ENCODE measurements around the gene MGST1.
"Not testable (repeated sequence)": the region's sequence is repeated elsewhere in the genome, so short reads cannot be mapped to it uniquely, and the experiment has no call there.

MGST1 gene

GRCh38 chr12:16361142-16361783, 13.8 kb downstream of the MGST1 start:
- no peak for DNase-seq (ENCODE audit: low read depth)
- no peak for TF ChIP-seq CTCF (IDR thresholded peaks at IDR 0.05; ENCODE audit: low read length, missing control alignments)
- no peak overlapping the region for H3K4me3 ChIP-seq (replicated peaks; ENCODE audit: low read depth, low read length)

DNA sequence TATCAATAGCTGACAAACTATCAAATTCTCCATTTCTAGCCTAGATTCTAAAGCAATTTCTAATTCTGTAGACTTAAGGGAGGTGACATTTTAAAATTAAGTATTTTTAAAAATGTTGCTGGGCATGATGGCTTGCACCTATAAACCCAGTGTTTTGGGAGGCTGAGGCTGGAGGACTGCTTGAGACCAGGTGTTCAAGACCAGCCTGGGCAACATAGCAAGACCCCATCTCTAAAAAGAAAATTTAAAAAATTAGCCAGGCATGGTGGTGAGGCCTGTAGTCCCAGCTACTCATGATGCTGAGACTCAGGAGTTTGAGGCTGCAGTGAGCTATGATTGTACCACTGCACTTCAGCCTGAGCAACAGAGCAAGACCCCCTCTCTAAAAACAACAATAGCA, 15.1 kb downstream of the MGST1 start:
- H3K4me3 ChIP-seq (replicated peaks; ENCODE audit: low read depth, low read length) = no peak overlapping the region
- no peak for DNase-seq (ENCODE audit: low read depth)
- no peak for TF ChIP-seq CTCF (IDR thresholded peaks at IDR 0.05; ENCODE audit: low read length, missing control alignments)

- no peak for TF ChIP-seq CTCF (IDR thresholded peaks at IDR 0.05; ENCODE audit: low read length, missing control alignments)
- no peak overlapping the region for H3K4me3 ChIP-seq (replicated peaks; ENCODE audit: low read depth, low read length)
- no peak for DNase-seq (ENCODE audit: low read depth)
Observed at GRCh38 chr12:16369156-16369555, 21.7 kb downstream of the MGST1 start.

DNA sequence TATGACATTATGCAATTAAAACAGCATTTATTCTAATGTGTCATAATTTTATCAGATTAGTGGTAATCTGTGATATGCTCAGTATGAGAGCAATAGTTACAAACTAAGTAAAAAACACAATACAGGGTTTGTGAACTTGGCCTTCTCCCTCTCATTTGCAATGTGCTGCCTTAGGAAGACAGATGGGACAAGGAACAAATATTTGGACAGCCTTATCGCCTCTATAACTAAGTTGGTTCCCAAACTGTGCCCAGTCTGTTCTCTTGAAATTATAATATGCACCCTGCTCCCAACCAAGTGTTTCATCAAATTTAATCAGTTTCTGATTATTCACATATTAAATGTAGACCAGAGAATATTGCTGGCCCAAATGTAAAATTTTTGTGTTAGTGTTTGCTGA, 22.7 kb downstream of the MGST1 start:
- no peak overlapping the region for H3K4me3 ChIP-seq (replicated peaks; ENCODE audit: low read depth, low read length)
- TF ChIP-seq CTCF (IDR thresholded peaks at IDR 0.05; ENCODE audit: low read length, missing control alignments) = no peak
- DNase-seq (ENCODE audit: low read depth) = no peak

- H3K4me3 ChIP-seq (replicated peaks; ENCODE audit: low read depth, low read length); DNase-seq (ENCODE audit: low read depth): not testable (repeated sequence)
Observed at GRCh38 chr12:16382652-16383312, 35.3 kb downstream of the MGST1 start.

DNA sequence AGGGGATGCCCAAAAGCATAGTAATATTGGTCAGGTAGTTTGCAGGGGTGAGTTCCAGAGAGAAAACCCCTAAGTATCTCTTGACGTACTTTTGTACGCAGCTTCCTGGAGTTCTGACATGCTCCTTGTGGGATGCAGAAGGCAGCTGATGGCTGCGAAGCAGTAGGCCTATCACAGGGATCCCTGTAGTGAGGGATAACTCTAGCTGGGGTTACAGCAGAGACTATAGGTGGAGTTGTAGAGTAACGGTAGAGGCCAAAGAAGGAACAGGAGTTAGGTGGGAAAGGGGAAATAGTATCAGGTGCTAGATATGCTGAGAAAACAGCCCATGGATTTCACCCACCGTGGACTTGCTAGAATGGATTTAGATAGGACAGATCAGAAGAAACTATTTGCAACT, 37.3 kb downstream of the MGST1 start:
- H3K4me3 ChIP-seq (replicated peaks; ENCODE audit: low read depth, low read length) = no peak overlapping the region
- DNase-seq (ENCODE audit: low read depth) = no peak
- TF ChIP-seq CTCF (IDR thresholded peaks at IDR 0.05; ENCODE audit: low read length, missing control alignments) = no peak

GRCh38 chr12:16385782-16386646, 38.6 kb downstream of the MGST1 start:
- TF ChIP-seq CTCF (IDR thresholded peaks at IDR 0.05; ENCODE audit: low read length, missing control alignments) = peak; percentile 60
- no peak overlapping the region for H3K4me3 ChIP-seq (replicated peaks; ENCODE audit: low read depth, low read length)
- peak; percentile 87 for DNase-seq (ENCODE audit: low read depth)
